GM12878 (cell line): ENCODE results near the gene SOBP. TPM values are rescaled to one million over a fixed set of nuclear protein-coding genes. Genes with fewer than 3 reads are reported as not detected.

Source experiments
- ATAC-seq: fragments of 200-7000 bp; cut with Tn5 transposase; 3 replicates; pipeline ENCODE4 v1.9.1; 2020; ENCODE audit warnings: mild to moderate bottlenecking, moderate library complexity
- BruUV-seq: library from RNA; stranded (reverse); fragments of 400-500 nt; replicated peaks from 2 replicates; lab custom pipeline; 2021; lab: Mats Ljungman, UMichigan
- CTCF ChIA-PET: fragments of 300-600 bp; sonication (Branson Sonifier 250); formaldehyde crosslinking; extraction: SDS; loops from one replicate; lab custom pipeline; 2021; ENCODE audit warnings: inconsistent platforms; lab: Yijun Ruan, JAX
- POLR2A ChIA-PET: fragments of 350-600 bp; formaldehyde crosslinking; extraction: SDS; loops from one replicate; lab custom pipeline; 2021; ENCODE audit warnings: inconsistent platforms; lab: Charles Lee
- RAD21 ChIA-PET: fragments of 300-600 bp; sonication (Branson Sonifier 250); formaldehyde crosslinking; loops from one replicate; lab custom pipeline; 2023; ENCODE audit warnings: antibody characterized with exemption; ENCODE audit not compliant: unreplicated experiment; lab: Charles Lee
- SMC1A ChIA-PET: fragments of 300-600 bp; sonication (Branson Sonifier 250); formaldehyde crosslinking; loops from one replicate; lab custom pipeline; 2023; ENCODE audit not compliant: unreplicated experiment, uncharacterized antibody; lab: Charles Lee
- DNase-seq: peaks from one replicate; pipeline ENCODE4 v3.0.0-alpha.2; 2011; ENCODE audit warnings: low read depth, low spot score
- FAIRE-seq: peaks from 3 replicates; lab custom pipeline; 2011; peaks lifted over from hg19 to GRCh38; lab: Jason Lieb, UNC
- H2AFZ ChIP-seq: 2 replicates; pipeline ENCODE4 v1.6.0; 2011; ENCODE audit warnings: low read depth, low read length, control low read depth; ENCODE audit not compliant: control insufficient read depth
- H3K27ac ChIP-seq: 2 replicates; pipeline ENCODE4 v1.5.1; 2011; ENCODE audit warnings: control low read depth; ENCODE audit not compliant: control insufficient read depth, insufficient read depth
- H3K27me3 ChIP-seq, 2 experiments: replicated peaks in 1 of 2; 2 replicates each; pipeline versions ENCODE4 v1.6.0 to v1.6.1; 2011; ENCODE audit warnings: low read length in 1 of 2; ENCODE audit not compliant: control insufficient read depth in 2 of 2, insufficient read depth in 2 of 2
- H3K36me3 ChIP-seq, 2 experiments: 2 replicates each; pipeline ENCODE4 v1.5.1; 2011; ENCODE audit warnings: low read length in 1 of 2; ENCODE audit not compliant: control insufficient read depth in 2 of 2, insufficient read depth in 2 of 2
- H3K4me1 ChIP-seq: 2 replicates; pipeline ENCODE4 v1.6.1; 2011; ENCODE audit warnings: mild to moderate bottlenecking, low read length, moderate library complexity, mixed read lengths; ENCODE audit not compliant: control insufficient read depth, insufficient read depth
- H3K4me2 ChIP-seq: 2 replicates; pipeline ENCODE4 v1.6.0; 2011; ENCODE audit warnings: control low read depth; ENCODE audit not compliant: control insufficient read depth, insufficient read depth
- H3K4me3 ChIP-seq: fragments of 200-600 bp; sonication (generic); 2 replicates; pipeline ENCODE4 v1.5.1; 2016
- H3K79me2 ChIP-seq: 2 replicates; pipeline ENCODE4 v1.6.0; 2011; ENCODE audit warnings: low read length; ENCODE audit not compliant: control insufficient read depth, insufficient read depth
- H3K9ac ChIP-seq: 2 replicates; pipeline ENCODE4 v1.8.0; 2011; ENCODE audit warnings: low read length, control low read depth, mixed read lengths; ENCODE audit not compliant: control insufficient read depth, insufficient read depth
- H3K9me3 ChIP-seq: replicated peaks from 3 replicates; pipeline ENCODE4 v1.5.1; 2011; ENCODE audit warnings: mild to moderate bottlenecking, low read length; ENCODE audit not compliant: control insufficient read depth, insufficient read depth
- H4K20me1 ChIP-seq: 2 replicates; pipeline ENCODE4 v1.6.0; 2011; ENCODE audit not compliant: control insufficient read depth, insufficient read depth
- ATF2 ChIP-seq: IDR thresholded peaks from 2 replicates; pipeline ENCODE4 v1.6.1; 2012; ENCODE audit warnings: low read length, inconsistent platforms
- CREM ChIP-seq: IDR thresholded peaks from 2 replicates; pipeline ENCODE4 v1.6.1; 2014; ENCODE audit warnings: antibody characterized with exemption, low read depth
- E2F4 ChIP-seq: IDR thresholded peaks from 2 replicates; pipeline ENCODE4 v1.6.1; 2012; ENCODE audit warnings: low read depth, low read length, improper control_type of control experiment
- EP300 ChIP-seq, 2 experiments: fragments of 150-350 bp in 1 of 2; IDR thresholded peaks; 2 replicates each; pipeline ENCODE4 v1.6.1; 2011 to 2012; ENCODE audit warnings: low read depth in 2 of 2, low read length in 2 of 2, borderline replicate concordance in 1 of 2, improper control_type of control experiment in 1 of 2, inconsistent platforms in 1 of 2; ENCODE audit not compliant: control insufficient read depth in 1 of 2
- ESRRA ChIP-seq: IDR thresholded peaks from 2 replicates; pipeline ENCODE4 v1.6.1; 2012; ENCODE audit warnings: mild to moderate bottlenecking, low read length, improper control_type of control experiment
- KAT2A ChIP-seq: conservative IDR thresholded peaks from 2 replicates; pipeline ENCODE4 v1.6.1; 2011; ENCODE audit warnings: low read depth, low read length; ENCODE audit not compliant: control insufficient read depth
- MTA2 ChIP-seq: fragments of 450-650 bp; IDR thresholded peaks from 2 replicates; pipeline ENCODE4 v1.6.1; 2016; ENCODE audit warnings: low read depth, mild to moderate bottlenecking, moderate library complexity
- MYC ChIP-seq: IDR thresholded peaks from 2 replicates; pipeline ENCODE4 v1.6.1; 2011; ENCODE audit warnings: mild to moderate bottlenecking, low read length, moderate library complexity, inconsistent platforms; ENCODE audit not compliant: insufficient read depth, insufficient replicate concordance, insufficient read length, severe bottlenecking
- NBN ChIP-seq: fragments of 450-650 bp; IDR thresholded peaks from 2 replicates; pipeline ENCODE4 v1.6.1; 2016
- PAX5 ChIP-seq: IDR thresholded peaks from 2 replicates; pipeline ENCODE4 v1.6.1; 2011; ENCODE audit warnings: low read depth, low read length, borderline replicate concordance
- RBBP5 ChIP-seq: fragments of 200-600 bp; sonication (generic); conservative IDR thresholded peaks from 2 replicates; pipeline ENCODE4 v1.6.1; 2016
- SMARCA5 ChIP-seq: fragments of 450-650 bp; IDR thresholded peaks from 2 replicates; pipeline ENCODE4 v1.6.1; 2017; ENCODE audit warnings: mild to moderate bottlenecking
- SMC3 ChIP-seq: IDR thresholded peaks from 2 replicates; pipeline ENCODE4 v1.6.1; 2011; ENCODE audit warnings: low read length, improper control_type of control experiment, borderline replicate concordance
- SREBF2 ChIP-seq: IDR thresholded peaks from 2 replicates; pipeline ENCODE4 v1.6.1; 2012; ENCODE audit warnings: mild to moderate bottlenecking, low read length
- WGBS: methylation state at CpG from one replicate; pipeline ENCODE4 v1.1.6; 2016; ENCODE audit warnings: low lambda C conversion rate; ENCODE audit not compliant: insufficient replicate concordance, insufficient coverage; ENCODE audit errors: missing lambda C conversion rate; 5-methylcytosine and 5-hydroxymethylcytosine counted together
- in situ Hi-C: fragments of 300-500 bp; cut with MboI; formaldehyde crosslinking; loops from 9 replicates; pipeline ENCODE4 v1.14.3; 2018; ENCODE audit warnings: mixed read lengths
- intact Hi-C: fragments of 100-400 bp; cut with micrococcal nuclease; formaldehyde crosslinking; loops from one replicate; pipeline ENCODE4 v1.14.2; 2022; ENCODE audit not compliant: unreplicated experiment
- polyA plus RNA-seq, 11 experiments: library from polyadenylated mRNA; depleted of rRNA in 4 of 11; unstranded in 6 of 11; stranded (reverse) in 5 of 11; fragments of >200 nt; fragmentation: Nextera tagmentation in 4 of 11; fragmentation: Illumina TruSeq in 1 of 11; extraction: Ambion mirVana in 4 of 11; extraction: Trizol in 1 of 11; gene quantifications; 1 replicate in 1 of 11; 2 replicates in 10 of 11; pipeline versions ENCODE4 v1.2.1 to v1.2.3, GENCODE V29; 2011 to 2016; ENCODE audit warnings: inconsistent platforms in 2 of 11, missing spikeins in 2 of 11, low read depth in 1 of 11
- total RNA-seq, 4 experiments: library from RNA; depleted of rRNA in 3 of 4; stranded (reverse); fragments of >200 nt in 3 of 4; fragmentation: Illumina TruSeq in 1 of 4; extraction: Trizol in 1 of 4; gene quantifications; 2 replicates each; pipeline versions ENCODE4 v1.2.1 to v1.2.3, GENCODE V29; 2013 to 2021

Gene SOBP
- total and polyA plus RNA-seq, 10 of the 15 experiments (the other 5 are each of a cell fraction or from before 2014, with no cell fraction given) = 0.49 to 1.9 (median 0.78) TPM

- ChIA-PET CTCF (no interaction called here), SMC1A (no interaction called here), POLR2A (no interaction called here), RAD21 (no interaction called here)
- ATAC-seq = no peak
- no peak overlapping the region for H2AFZ ChIP-seq
- FAIRE-seq = peak; percentile 35
- H3K27ac ChIP-seq = no peak overlapping the region
- intact Hi-C loops = no loop called here
- H4K20me1 ChIP-seq = no peaks in the 10 kb centered on the region
- no peak for TF ChIP-seq PAX5
- no peak for TF ChIP-seq ATF2
- no peak for TF ChIP-seq MTA2
- no peak for TF ChIP-seq CREM
- TF ChIP-seq ESRRA = no peak
- TF ChIP-seq RBBP5 = no peak
- TF ChIP-seq MYC = no peak
- BruUV-seq = no TSS peak
- in situ Hi-C loops = no loop called here
- H3K4me1 ChIP-seq = no peaks in the 10 kb centered on the region
- H3K36me3 ChIP-seq = no peaks in the 10 kb centered on the region
- DNase-seq = no peak
- H3K4me3 ChIP-seq = no peak overlapping the region
- no peaks in the 10 kb centered on the region for H3K9me3 ChIP-seq
- H3K9ac ChIP-seq = no peak overlapping the region
- H3K79me2 ChIP-seq = no peaks in the 10 kb centered on the region
- peaks cover 2% of the 10 kb centered on the region in 2 experiments; a peak in 1 of 4 replicates for H3K27me3 ChIP-seq
- H3K4me2 ChIP-seq = no peak overlapping the region
These were observed 67.8 kb downstream of the SOBP start for GRCh38 chr6:107557698-107558097.

- intact Hi-C loops = no loop called here
- Histone ChIP-seq H3K4me3 (no peak overlapping the region), H3K79me2 (no peaks in the 10 kb centered on the region), H4K20me1 (no peaks in the 10 kb centered on the region), H3K9ac (no peak overlapping the region), H3K4me2 (no peak overlapping the region), H2AFZ (no peak overlapping the region), H3K9me3 (no peaks in the 10 kb centered on the region), H3K4me1 (no peaks in the 10 kb centered on the region), H3K27me3 (peaks cover 2% of the 10 kb centered on the region in 2 experiments; a peak in 2 of 4 replicates), H3K27ac (no peak overlapping the region), H3K36me3 (no peaks in the 10 kb centered on the region)
- ChIA-PET RAD21 (interaction anchor here (0.8 kb wide), 1 partner anchor 115 kb away, joined by 3 read pairs; no protein-coding TSS in a partner anchor), POLR2A (interaction anchor here (0.6 kb wide), 1 partner anchor 131 kb away, joined by 4 read pairs; no protein-coding TSS in a partner anchor), SMC1A (no interaction called here), CTCF (interaction anchor here (0.5 kb wide), 1 partner anchor 11 kb away, joined by 3 read pairs; no protein-coding TSS in a partner anchor)
- WGBS = 43% methylated on average over 4 of the region's 4 CpGs
- DNase-seq (no peak), FAIRE-seq (no peak), ATAC-seq (no peak)
- TF ChIP-seq NBN (no peak), SREBF2 (no peak), MTA2 (no peak), KAT2A (no peak), E2F4 (no peak), SMC3 (no peak), SMARCA5 (no peak), EP300 (IDR thresholded peaks at IDR 0.05; ENCODE audit: borderline replicate concordance in 1 of 2, control insufficient read depth in 1 of 2, low read depth in 2 of 2, low read length in 2 of 2) (no peak)
- BruUV-seq = no TSS peak
- in situ Hi-C loops = no loop called here
These were observed 70.7 kb downstream of the SOBP start for GRCh38 chr6:107560657-107561056.
